Activated CD8-positive, alpha-beta T cell treated with anti-CD3 and anti-CD28 coated beads for 36 hours (primary cell): ENCODE results near the gene MACROD2. TPM values are rescaled to one million over a fixed set of nuclear protein-coding genes. Genes with fewer than 3 reads are reported as not detected.

Experiments used
- ATAC-seq: fragments of 200-7000 bp; cut with Tn5 transposase; one replicate; pipeline ENCODE4 v1.10.0; 2021; ENCODE audit warnings: mild to moderate bottlenecking, moderate library complexity
- CTCF ChIA-PET: fragments of 350-600 bp; sonication (Branson Sonifier 250); formaldehyde crosslinking; loops from one replicate; lab custom pipeline; 2021; ENCODE audit warnings: antibody characterized with exemption; lab: Charles Lee
- POLR2A ChIA-PET: fragments of 350-600 bp; sonication (Branson Sonifier 250); formaldehyde crosslinking; loops from one replicate; lab custom pipeline; 2021; ENCODE audit warnings: antibody characterized with exemption; lab: Charles Lee
- DNase-seq: peaks from one replicate; pipeline ENCODE4 v3.0.0-alpha.2; 2020
- H3K27ac Mint-ChIP-seq: one replicate; pipeline ENCODE4 v1.8.0; 2021; ENCODE audit warnings: mild to moderate bottlenecking, mixed read lengths
- H3K27me3 Mint-ChIP-seq: one replicate; pipeline ENCODE4 v1.8.0; 2021; ENCODE audit warnings: mixed read lengths
- H3K36me3 Mint-ChIP-seq: one replicate; pipeline ENCODE4 v1.8.0; 2021; ENCODE audit warnings: low read depth, mixed read lengths
- H3K4me1 Mint-ChIP-seq: one replicate; pipeline ENCODE4 v1.8.0; 2021; ENCODE audit warnings: low read depth, mixed read lengths
- H3K4me3 Mint-ChIP-seq: one replicate; pipeline ENCODE4 v1.8.0; 2021; ENCODE audit warnings: mild to moderate bottlenecking, moderate library complexity, mixed read lengths
- H3K9me3 Mint-ChIP-seq: one replicate; pipeline ENCODE4 v1.8.0; 2021; ENCODE audit warnings: mixed read lengths
- CTCF ChIP-seq: fragments of 200-600 bp; IDR thresholded peaks from one replicate; pipeline ENCODE4 v1.8.0; 2022; ENCODE audit warnings: antibody characterized with exemption, mild to moderate bottlenecking
- intact Hi-C: fragments of 100-400 bp; cut with micrococcal nuclease; formaldehyde crosslinking; loops from one replicate; pipeline ENCODE4 v1.10.0; 2022
- total RNA-seq, 2 experiments: library from RNA; stranded (reverse); gene quantifications; one replicate each; pipeline ENCODE4 v1.2.3, GENCODE V29; 2021

The MACROD2 gene
- total RNA-seq, 2 experiments from 2014 or later, result not detected

GRCh38 chr20:15711177-15711576 is 1715.9 kb downstream of the MACROD2 start:
- no peak for TF ChIP-seq CTCF
- ChIA-PET POLR2A (no interaction called here), CTCF (no interaction called here)
- Mint-ChIP-seq H3K27ac (no peak overlapping the region), H3K4me1 (no peaks in the 10 kb centered on the region), H3K4me3 (no peak overlapping the region), H3K36me3 (no peaks in the 10 kb centered on the region), H3K9me3 (no peaks in the 10 kb centered on the region), H3K27me3 (no peaks in the 10 kb centered on the region)
- intact Hi-C loops, result no loop called here
- DNase-seq (no peak), ATAC-seq (no peak)

GRCh38 chr20:15716256-15716655 is 1720.9 kb downstream of the MACROD2 start:
- ATAC-seq (no peak), DNase-seq (no peak)
- TF ChIP-seq CTCF, result no peak
- no peaks in the 10 kb centered on the region for H3K27me3 Mint-ChIP-seq
- no peak overlapping the region for H3K4me3 Mint-ChIP-seq
- H3K4me1 Mint-ChIP-seq, result no peaks in the 10 kb centered on the region
- CTCF ChIA-PET, result no interaction called here
- intact Hi-C loops, result no loop called here
- no peaks in the 10 kb centered on the region for H3K36me3 Mint-ChIP-seq
- POLR2A ChIA-PET, result no interaction called here
- H3K9me3 Mint-ChIP-seq, result no peaks in the 10 kb centered on the region
- H3K27ac Mint-ChIP-seq, result no peak overlapping the region

GRCh38 chr20:15726416-15726815 is 1731.1 kb downstream of the MACROD2 start:
- ChIA-PET CTCF (no interaction called here), POLR2A (no interaction called here)
- no peak for ATAC-seq
- H3K4me1 Mint-ChIP-seq, result no peaks in the 10 kb centered on the region
- no peak overlapping the region for H3K27ac Mint-ChIP-seq
- H3K4me3 Mint-ChIP-seq, result no peak overlapping the region
- no peak for DNase-seq
- intact Hi-C loops, result no loop called here
- TF ChIP-seq CTCF, result no peak
- H3K9me3 Mint-ChIP-seq, result peaks cover 2% of the 10 kb centered on the region
- H3K27me3 Mint-ChIP-seq, result no peaks in the 10 kb centered on the region
- H3K36me3 Mint-ChIP-seq, result no peaks in the 10 kb centered on the region

- Mint-ChIP-seq H3K4me1 (no peaks in the 10 kb centered on the region), H3K27ac (no peak overlapping the region), H3K4me3 (no peak overlapping the region), H3K27me3 (no peaks in the 10 kb centered on the region), H3K36me3 (no peaks in the 10 kb centered on the region), H3K9me3 (peaks cover 9% of the 10 kb centered on the region)
- ATAC-seq (no peak), DNase-seq (no peak)
- ChIA-PET CTCF (no interaction called here), POLR2A (no interaction called here)
- no peak for TF ChIP-seq CTCF
- intact Hi-C loops, result no loop called here
Observed at GRCh38 chr20:15734052-15734451, 1738.7 kb downstream of the MACROD2 start.

GRCh38 chr20:15739035-15739434 is 1743.7 kb downstream of the MACROD2 start:
- ChIA-PET POLR2A (no interaction called here), CTCF (interaction anchor here (1.1 kb wide), 1 partner anchor 12 kb away, joined by 3 read pairs; no protein-coding TSS in a partner anchor)
- no peaks in the 10 kb centered on the region for H3K4me1 Mint-ChIP-seq
- DNase-seq, result no peak
- peaks cover 1% of the 10 kb centered on the region for H3K9me3 Mint-ChIP-seq
- ATAC-seq, result no peak
- H3K4me3 Mint-ChIP-seq, result no peak overlapping the region
- no peaks in the 10 kb centered on the region for H3K36me3 Mint-ChIP-seq
- no peaks in the 10 kb centered on the region for H3K27me3 Mint-ChIP-seq
- no peak for TF ChIP-seq CTCF
- intact Hi-C loops, result no loop called here
- H3K27ac Mint-ChIP-seq, result no peak overlapping the region
